Measurements from ENCODE around the gene HSPA1A. TPM values are rescaled to one million over a fixed set of nuclear protein-coding genes. Genes with fewer than 3 reads are reported as not detected.

Gene HSPA1A
- total RNA-seq, 2 donors from 2014 or later, result 240 to 354 TPM

GRCh38 chr6:31775633-31776484 lies 39.5 kb upstream of the HSPA1A start:
- Histone ChIP-seq H3K27me3 (replicated peaks; ENCODE audit: insufficient read depth) (no peaks in the 10 kb centered on the region), H3K36me3 (peaks cover 12% of the 10 kb centered on the region), H3K27ac (no peak overlapping the region), H3K9me3 (no peaks in the 10 kb centered on the region), H3K4me3 (no peak overlapping the region), H3K4me1 (ENCODE audit: control insufficient read depth in 1 of 2, low read depth in 2 of 2) (peaks cover 6 to 9% of the 10 kb centered on the region in 2 donors)
- TF ChIP-seq CTCF (IDR thresholded peaks at IDR 0.05), result no peak
- DNase-seq (ENCODE audit: low spot score), result no peak
- no peak for ATAC-seq (ENCODE audit: insufficient number of reproducible peaks, low FRiP score, low read depth)

- no peak for ATAC-seq (ENCODE audit: insufficient number of reproducible peaks, low FRiP score, low read depth)
- no peak for TF ChIP-seq CTCF (IDR thresholded peaks at IDR 0.05)
- H3K4me3 ChIP-seq, result peak overlapping the region; percentile 46
Measured at GRCh38 chr6:31776485-31776988, 38.8 kb upstream of the HSPA1A start.

GRCh38 chr6:31776989-31777666 lies 38.2 kb upstream of the HSPA1A start, which contains the start of gene VWA7:
Gene VWA7 (minus strand): TSS chr6:31777328. CDS start chr6:31776779, 549 bp downstream.
- Histone ChIP-seq H3K27ac (no peak within 1 kb of the TSS), H3K9me3 (no peaks in the 10 kb centered on the region), H3K36me3 (peaks cover 20% of the 10 kb centered on the region), H3K4me1 (ENCODE audit: control insufficient read depth in 1 of 2, low read depth in 2 of 2) (peaks cover 6 to 9% of the 10 kb centered on the region in 2 donors), H3K4me3 (peak within 1 kb of the TSS; percentile 46), H3K27me3 (replicated peaks; ENCODE audit: insufficient read depth) (no peaks in the 10 kb centered on the region)
- no peak for TF ChIP-seq CTCF (IDR thresholded peaks at IDR 0.05)
- ATAC-seq (ENCODE audit: insufficient number of reproducible peaks, low FRiP score, low read depth) (no peak), DNase-seq (ENCODE audit: low spot score) (peak; percentile 44)

More at GRCh38 chr6:31776485-31776988, 38.8 kb upstream of the HSPA1A start:
- peaks cover 17% of the 10 kb centered on the region for H3K36me3 ChIP-seq
- no peak for DNase-seq (ENCODE audit: low spot score)
- H3K27me3 ChIP-seq (replicated peaks; ENCODE audit: insufficient read depth), result no peaks in the 10 kb centered on the region
- H3K9me3 ChIP-seq, result no peaks in the 10 kb centered on the region
- peaks cover 6 to 9% of the 10 kb centered on the region in 2 donors for H3K4me1 ChIP-seq (ENCODE audit: control insufficient read depth in 1 of 2, low read depth in 2 of 2)
- H3K27ac ChIP-seq, result no peak overlapping the region

- Histone ChIP-seq H3K27me3 (replicated peaks; ENCODE audit: insufficient read depth) (no peaks in the 10 kb centered on the region), H3K4me1 (ENCODE audit: control insufficient read depth in 1 of 2, low read depth in 2 of 2) (peaks cover 6 to 9% of the 10 kb centered on the region in 2 donors), H3K9me3 (no peaks in the 10 kb centered on the region), H3K36me3 (peaks cover 23% of the 10 kb centered on the region), H3K27ac (no peak overlapping the region), H3K4me3 (no peak overlapping the region)
- ATAC-seq (ENCODE audit: insufficient number of reproducible peaks, low FRiP score, low read depth) (no peak), DNase-seq (ENCODE audit: low spot score) (no peak)
- TF ChIP-seq CTCF (IDR thresholded peaks at IDR 0.05), result no peak
Measured at GRCh38 chr6:31777667-31778050, 37.7 kb upstream of the HSPA1A start.

GRCh38 chr6:31778193-31778592 lies 37.1 kb upstream of the HSPA1A start:
- Histone ChIP-seq H3K9me3 (no peaks in the 10 kb centered on the region), H3K4me1 (ENCODE audit: control insufficient read depth in 1 of 2, low read depth in 2 of 2) (peaks cover 6 to 9% of the 10 kb centered on the region in 2 donors), H3K4me3 (no peak overlapping the region), H3K27ac (no peak overlapping the region), H3K27me3 (replicated peaks; ENCODE audit: insufficient read depth) (no peaks in the 10 kb centered on the region), H3K36me3 (peaks cover 28% of the 10 kb centered on the region)
- TF ChIP-seq CTCF (IDR thresholded peaks at IDR 0.05), result no peak
- ATAC-seq (ENCODE audit: insufficient number of reproducible peaks, low FRiP score, low read depth), result no peak
- DNase-seq (ENCODE audit: low spot score), result no peak

All from thoracic aorta (tissue), 2 donors.